ENCODE measurements around the gene FAM53A.

Gene FAM53A

DNA sequence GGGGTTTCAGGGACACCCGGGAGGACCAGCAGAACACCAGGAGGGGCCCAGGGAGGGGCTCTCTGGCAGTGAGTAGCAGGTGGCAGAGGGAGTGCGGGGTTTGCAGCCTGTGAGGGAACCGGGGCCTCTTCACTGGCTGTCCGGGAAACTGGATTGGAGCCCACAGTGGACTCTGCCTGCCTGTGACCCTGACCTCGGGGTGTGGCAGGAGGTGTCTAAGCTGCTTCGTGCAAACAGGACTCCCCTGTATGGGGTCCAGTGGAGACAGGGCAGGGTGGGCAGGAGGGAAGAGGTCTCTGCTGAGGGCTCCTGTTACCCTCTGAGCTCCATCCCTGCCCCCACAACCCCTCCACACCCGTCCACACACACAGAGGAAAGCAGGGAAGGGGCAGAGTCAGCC lies 50.1 kb downstream of the FAM53A start:
- Histone ChIP-seq H3K27me3 (ENCODE audit: control insufficient read depth in 5 of 5, insufficient read depth in 4 of 5, low read length in 5 of 5) (peaks cover 0 to 10% (median 3%) of the 10 kb centered on the region in 5 donors), H3K9ac (ENCODE audit: low read length in 5 of 5) (no peak overlapping the region), H3K4me1 (ENCODE audit: control insufficient read depth in 5 of 5, insufficient read depth in 5 of 5, low read length in 5 of 5) (peaks cover 0 to 3% (median 0%) of the 10 kb centered on the region in 5 donors), H3K27ac (ENCODE audit: low read depth, low read length) (no peak overlapping the region), H3K9me3 (ENCODE audit: control insufficient read depth in 5 of 5, low read length in 5 of 5) (peaks cover 0 to 4% (median 0%) of the 10 kb centered on the region in 5 donors), H3K4me3 (ENCODE audit: low read depth in 1 of 5, low read length in 5 of 5) (no peak overlapping the region), H3K36me3 (ENCODE audit: control insufficient read depth in 5 of 5, insufficient read depth in 5 of 5, low read length in 5 of 5) (no peaks in the 10 kb centered on the region)

DNA sequence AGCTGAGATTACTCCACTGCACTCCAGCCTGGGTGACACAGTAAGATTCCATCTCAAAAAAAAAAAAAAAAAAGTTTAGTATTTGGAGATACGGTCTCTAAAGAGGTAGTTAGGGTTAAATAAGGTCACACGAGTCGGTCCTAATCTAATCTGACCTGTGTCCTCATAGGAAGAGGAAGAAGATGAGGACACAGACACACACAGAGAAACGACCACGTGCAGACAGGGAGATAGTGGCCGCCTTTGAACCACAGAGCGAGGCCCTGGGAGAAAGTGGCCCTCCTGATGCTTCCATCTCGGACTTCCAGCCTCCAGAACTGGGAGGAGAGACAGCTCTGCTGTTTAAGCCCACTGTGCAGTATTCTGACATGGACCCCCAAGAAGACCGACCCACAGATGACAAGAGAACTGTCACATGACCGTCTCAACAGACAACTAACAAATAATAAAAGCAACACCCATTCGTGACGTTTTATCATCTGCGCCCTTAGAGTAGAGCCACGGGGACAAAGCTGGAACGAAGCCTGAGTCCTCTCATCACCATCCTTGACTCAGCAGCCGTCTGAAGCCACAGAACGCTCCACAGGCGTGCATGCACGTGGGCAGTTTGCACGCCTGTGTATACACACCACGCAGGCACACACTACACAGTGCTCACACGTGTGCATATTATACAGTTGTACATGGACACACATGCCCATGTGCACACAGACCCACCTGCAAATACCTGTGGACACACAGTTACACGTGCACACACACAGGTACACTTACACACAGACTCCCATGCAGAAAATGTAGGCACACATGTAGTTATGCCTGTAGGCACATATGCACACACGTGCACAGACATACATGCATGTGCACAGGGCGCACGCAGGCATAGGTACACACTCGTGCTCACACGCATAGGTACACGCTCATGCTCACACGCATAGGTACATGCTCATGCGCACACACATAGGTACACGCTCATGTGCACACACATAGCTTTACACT lies 51.7 kb downstream of the FAM53A start:
- H3K4me3 ChIP-seq (ENCODE audit: low read depth in 1 of 5, low read length in 5 of 5), result no peak overlapping the region
- H3K4me1 ChIP-seq (ENCODE audit: control insufficient read depth in 5 of 5, insufficient read depth in 5 of 5, low read length in 5 of 5), result peaks cover 0 to 3% (median 0%) of the 10 kb centered on the region in 5 donors
- H3K27me3 ChIP-seq (ENCODE audit: control insufficient read depth in 5 of 5, insufficient read depth in 4 of 5, low read length in 5 of 5), result peaks cover 0 to 6% (median 3%) of the 10 kb centered on the region in 5 donors
- no peak overlapping the region for H3K9ac ChIP-seq (ENCODE audit: low read length in 5 of 5)
- H3K9me3 ChIP-seq (ENCODE audit: control insufficient read depth in 5 of 5, low read length in 5 of 5), result peaks cover 0 to 4% (median 0%) of the 10 kb centered on the region in 5 donors
- no peak overlapping the region for H3K27ac ChIP-seq (ENCODE audit: low read depth, low read length)
- no peaks in the 10 kb centered on the region for H3K36me3 ChIP-seq (ENCODE audit: control insufficient read depth in 5 of 5, insufficient read depth in 5 of 5, low read length in 5 of 5)

DNA sequence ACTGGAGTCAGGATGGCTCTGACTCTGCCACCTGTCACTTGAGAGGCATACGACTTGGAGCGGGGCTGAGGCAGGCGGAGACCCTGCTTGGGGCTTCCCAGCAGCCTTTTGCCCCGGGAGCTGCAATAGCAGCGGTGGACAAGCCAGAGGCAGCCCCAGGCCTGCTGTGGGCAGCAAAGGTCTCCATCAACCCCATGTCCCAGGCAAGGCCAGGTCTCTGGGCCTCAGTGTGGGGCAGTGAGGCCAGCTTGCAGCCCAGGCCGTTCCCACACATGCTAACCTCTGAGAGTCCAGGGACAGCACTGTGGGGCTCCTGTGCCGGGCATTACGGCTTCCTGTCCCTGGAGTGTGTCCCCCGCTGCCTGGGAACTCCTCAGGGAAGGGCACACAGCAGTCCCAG lies 53.0 kb downstream of the FAM53A start:
- Histone ChIP-seq H3K4me3 (ENCODE audit: low read depth in 1 of 5, low read length in 5 of 5) (no peak overlapping the region), H3K9ac (ENCODE audit: low read length in 5 of 5) (no peak overlapping the region), H3K27ac (ENCODE audit: low read depth, low read length) (no peak overlapping the region), H3K27me3 (ENCODE audit: control insufficient read depth in 5 of 5, insufficient read depth in 4 of 5, low read length in 5 of 5) (peaks cover 0 to 6% (median 3%) of the 10 kb centered on the region in 5 donors), H3K36me3 (ENCODE audit: control insufficient read depth in 5 of 5, insufficient read depth in 5 of 5, low read length in 5 of 5) (no peaks in the 10 kb centered on the region), H3K4me1 (ENCODE audit: control insufficient read depth in 5 of 5, insufficient read depth in 5 of 5, low read length in 5 of 5) (peaks cover 0 to 3% (median 0%) of the 10 kb centered on the region in 5 donors), H3K9me3 (ENCODE audit: control insufficient read depth in 5 of 5, low read length in 5 of 5) (peaks cover 0 to 4% (median 0%) of the 10 kb centered on the region in 5 donors)

DNA sequence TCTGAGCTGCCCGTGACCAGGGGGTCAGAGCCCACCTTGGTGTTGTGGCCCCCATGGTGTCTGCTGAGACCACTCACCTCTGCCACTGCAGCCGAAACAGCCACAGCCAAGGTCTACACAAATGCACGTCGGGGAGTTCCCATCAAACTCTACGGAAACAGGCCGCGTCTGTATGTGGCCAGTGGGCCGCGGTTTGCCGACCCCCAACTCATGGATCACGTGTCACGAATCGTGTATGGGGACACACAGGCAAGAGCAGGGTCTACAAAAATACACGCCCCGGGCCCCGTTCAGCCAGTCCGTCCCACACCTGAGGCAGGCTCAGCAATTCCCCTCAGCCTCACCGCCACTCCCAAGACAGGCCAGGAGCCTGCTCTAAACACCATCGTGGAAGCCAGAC lies 53.8 kb downstream of the FAM53A start:
- H3K27me3 ChIP-seq (ENCODE audit: control insufficient read depth in 5 of 5, insufficient read depth in 4 of 5, low read length in 5 of 5), result peaks cover 0 to 6% (median 3%) of the 10 kb centered on the region in 5 donors
- peaks cover 0 to 3% (median 0%) of the 10 kb centered on the region in 5 donors for H3K4me1 ChIP-seq (ENCODE audit: control insufficient read depth in 5 of 5, insufficient read depth in 5 of 5, low read length in 5 of 5)
- no peak overlapping the region for H3K4me3 ChIP-seq (ENCODE audit: low read depth in 1 of 5, low read length in 5 of 5)
- H3K9ac ChIP-seq (ENCODE audit: low read length in 5 of 5), result no peak overlapping the region
- H3K27ac ChIP-seq (ENCODE audit: low read depth, low read length), result no peak overlapping the region
- H3K9me3 ChIP-seq (ENCODE audit: control insufficient read depth in 5 of 5, low read length in 5 of 5), result peaks cover 0 to 3% (median 0%) of the 10 kb centered on the region in 5 donors
- no peaks in the 10 kb centered on the region for H3K36me3 ChIP-seq (ENCODE audit: control insufficient read depth in 5 of 5, insufficient read depth in 5 of 5, low read length in 5 of 5)

DNA sequence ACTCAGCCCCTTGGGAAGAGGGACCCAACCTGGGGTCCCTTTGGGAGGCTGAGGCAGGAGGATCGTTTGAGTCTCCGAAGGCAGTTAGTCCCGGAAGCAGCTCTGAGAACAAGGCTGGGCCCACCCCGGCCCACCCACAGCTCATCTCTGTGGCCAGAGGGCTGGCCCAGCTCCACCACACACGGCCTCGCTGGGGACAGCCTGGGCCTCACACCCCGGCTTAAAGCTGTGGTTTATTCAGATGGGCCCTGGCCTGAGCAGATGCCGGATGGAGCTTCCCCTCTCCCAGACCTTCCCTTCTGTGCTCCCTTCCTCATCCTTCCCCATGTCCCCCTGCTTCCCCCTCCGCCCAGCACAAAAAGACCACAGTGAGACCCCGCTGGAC lies 54.4 kb downstream of the FAM53A start:
- Histone ChIP-seq H3K27ac (ENCODE audit: low read depth, low read length) (no peak overlapping the region), H3K4me3 (ENCODE audit: low read depth in 1 of 5, low read length in 5 of 5) (no peak overlapping the region), H3K27me3 (ENCODE audit: control insufficient read depth in 5 of 5, insufficient read depth in 4 of 5, low read length in 5 of 5) (peaks cover 0 to 6% (median 3%) of the 10 kb centered on the region in 5 donors), H3K4me1 (ENCODE audit: control insufficient read depth in 5 of 5, insufficient read depth in 5 of 5, low read length in 5 of 5) (peaks cover 0 to 3% (median 0%) of the 10 kb centered on the region in 5 donors), H3K9me3 (ENCODE audit: control insufficient read depth in 5 of 5, low read length in 5 of 5) (no peaks in the 10 kb centered on the region), H3K9ac (ENCODE audit: low read length in 5 of 5) (peak overlapping the region in 1 of 5 donors; percentile 62), H3K36me3 (ENCODE audit: control insufficient read depth in 5 of 5, insufficient read depth in 5 of 5, low read length in 5 of 5) (no peaks in the 10 kb centered on the region)

DNA sequence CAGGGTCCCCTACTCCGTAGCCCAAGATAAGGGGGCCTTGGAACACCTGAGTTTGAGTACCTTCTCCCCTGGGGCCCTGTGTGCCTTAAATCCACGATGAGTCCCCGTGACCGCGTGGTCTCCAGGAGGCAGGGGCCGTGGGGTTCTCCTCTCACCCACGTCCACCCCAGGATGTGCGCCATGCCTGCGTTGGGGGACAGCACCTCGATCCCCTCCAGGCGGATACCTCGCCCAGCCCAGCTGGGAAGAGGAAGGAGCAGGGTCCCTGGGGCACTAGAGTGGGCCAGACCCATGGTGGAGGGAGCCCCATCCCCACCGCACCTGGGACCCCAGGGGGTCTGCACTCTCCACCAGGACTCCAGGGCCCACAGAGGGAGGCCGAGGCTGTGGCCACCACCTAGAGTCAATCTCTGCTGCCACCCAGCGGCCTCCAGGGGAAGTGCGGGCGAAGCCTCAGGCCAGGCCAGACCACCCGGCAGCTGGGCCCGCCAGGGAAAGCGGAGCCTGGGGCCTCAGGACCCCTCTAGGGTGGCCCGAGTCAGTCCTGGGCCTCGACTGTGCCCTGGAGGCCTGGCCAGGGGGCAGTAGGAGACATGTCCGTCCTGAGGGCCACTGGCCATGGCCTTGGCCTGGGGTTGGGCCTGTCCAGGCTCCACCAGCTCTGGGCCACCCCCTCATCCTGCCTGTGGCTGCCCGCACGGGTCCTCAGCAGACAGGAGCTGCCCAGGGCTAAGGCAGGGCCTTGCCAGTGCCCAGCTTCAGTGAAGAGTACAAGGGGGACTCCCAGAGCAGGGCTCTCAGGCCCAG lies 55.0 kb downstream of the FAM53A start:
- no peaks in the 10 kb centered on the region for H3K36me3 ChIP-seq (ENCODE audit: control insufficient read depth in 5 of 5, insufficient read depth in 5 of 5, low read length in 5 of 5)
- peaks cover 0 to 3% (median 0%) of the 10 kb centered on the region in 5 donors for H3K4me1 ChIP-seq (ENCODE audit: control insufficient read depth in 5 of 5, insufficient read depth in 5 of 5, low read length in 5 of 5)
- no peak overlapping the region for H3K27ac ChIP-seq (ENCODE audit: low read depth, low read length)
- H3K9ac ChIP-seq (ENCODE audit: low read length in 5 of 5), result peak overlapping the region in 1 of 5 donors; percentile 62
- H3K9me3 ChIP-seq (ENCODE audit: control insufficient read depth in 5 of 5, low read length in 5 of 5), result no peaks in the 10 kb centered on the region
- H3K4me3 ChIP-seq (ENCODE audit: low read depth in 1 of 5, low read length in 5 of 5), result no peak overlapping the region
- H3K27me3 ChIP-seq (ENCODE audit: control insufficient read depth in 5 of 5, insufficient read depth in 4 of 5, low read length in 5 of 5), result peaks cover 0 to 4% (median 3%) of the 10 kb centered on the region in 5 donors

DNA sequence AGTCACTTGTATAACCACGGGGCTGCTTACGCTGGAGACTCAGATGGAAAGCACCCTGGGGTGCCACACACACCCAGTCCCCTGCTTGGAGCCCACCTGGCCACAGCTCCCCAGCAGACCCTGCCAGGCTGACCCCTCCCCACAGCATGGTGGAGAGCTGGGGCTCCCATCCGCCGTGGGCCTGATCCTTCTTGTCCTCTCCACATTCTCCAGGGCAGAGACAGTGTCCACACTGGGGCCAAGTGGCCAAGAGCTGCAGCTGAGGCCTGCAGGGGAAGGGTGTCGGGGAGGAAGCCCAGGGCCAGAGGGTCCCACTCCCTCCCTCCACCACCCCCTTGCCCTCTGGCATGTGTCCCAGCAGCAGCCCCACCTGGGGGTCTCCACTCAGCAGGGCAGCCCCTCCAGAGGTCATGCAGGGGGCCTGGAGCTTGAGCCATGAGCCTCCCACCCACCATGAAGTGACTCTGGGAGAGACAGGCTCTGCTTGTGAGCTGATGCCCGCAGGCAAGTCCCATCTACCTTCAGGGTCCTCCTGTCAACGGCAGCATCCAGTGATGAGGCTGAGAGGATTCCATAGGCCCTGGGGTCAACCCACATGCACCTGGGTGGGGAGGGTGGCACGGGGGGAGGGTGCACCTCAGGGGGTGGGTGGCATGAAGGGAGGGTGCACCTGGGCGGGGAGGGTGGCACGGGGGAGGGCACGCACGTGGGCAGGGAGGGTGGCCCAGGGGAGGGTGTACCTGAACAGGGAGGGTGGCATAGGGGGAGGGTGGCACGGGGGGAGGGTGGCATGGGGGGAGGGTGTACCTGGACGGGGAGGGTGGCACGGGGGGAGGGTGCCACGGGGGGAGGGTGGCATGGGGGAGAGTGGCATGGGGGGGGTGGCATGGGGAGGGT lies 56.4 kb downstream of the FAM53A start:
- no peaks in the 10 kb centered on the region for H3K36me3 ChIP-seq (ENCODE audit: control insufficient read depth in 5 of 5, insufficient read depth in 5 of 5, low read length in 5 of 5)
- H3K4me3 ChIP-seq (ENCODE audit: low read depth in 1 of 5, low read length in 5 of 5), result no peak overlapping the region
- peaks cover 0 to 3% (median 0%) of the 10 kb centered on the region in 5 donors for H3K4me1 ChIP-seq (ENCODE audit: control insufficient read depth in 5 of 5, insufficient read depth in 5 of 5, low read length in 5 of 5)
- H3K27ac ChIP-seq (ENCODE audit: low read depth, low read length), result no peak overlapping the region
- H3K9me3 ChIP-seq (ENCODE audit: control insufficient read depth in 5 of 5, low read length in 5 of 5), result no peaks in the 10 kb centered on the region
- no peak overlapping the region for H3K9ac ChIP-seq (ENCODE audit: low read length in 5 of 5)
- peaks cover 0 to 2% (median 0%) of the 10 kb centered on the region in 5 donors for H3K27me3 ChIP-seq (ENCODE audit: control insufficient read depth in 5 of 5, insufficient read depth in 4 of 5, low read length in 5 of 5)

DNA sequence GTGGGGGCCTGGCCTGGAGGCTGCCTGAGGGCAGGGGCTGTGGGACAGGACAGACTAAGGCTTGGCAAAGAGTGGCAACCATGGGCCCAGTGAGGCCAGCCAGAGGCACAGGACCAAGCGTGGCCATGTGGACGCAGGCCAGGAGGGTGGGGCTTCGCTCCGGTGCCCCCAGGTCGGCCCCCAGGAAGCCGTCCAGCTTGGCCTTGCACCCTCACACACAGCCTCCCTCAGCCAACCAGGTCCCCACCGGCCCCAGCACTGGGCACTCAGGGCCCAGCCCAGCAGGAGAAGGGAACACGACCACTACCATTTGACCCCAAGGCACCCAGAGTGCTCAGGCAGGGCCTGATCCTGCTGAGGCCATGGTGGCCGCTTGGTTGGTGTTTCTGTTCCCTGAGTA lies 57.2 kb downstream of the FAM53A start:
- H3K4me3 ChIP-seq (ENCODE audit: low read depth in 1 of 5, low read length in 5 of 5), result no peak overlapping the region

DNA sequence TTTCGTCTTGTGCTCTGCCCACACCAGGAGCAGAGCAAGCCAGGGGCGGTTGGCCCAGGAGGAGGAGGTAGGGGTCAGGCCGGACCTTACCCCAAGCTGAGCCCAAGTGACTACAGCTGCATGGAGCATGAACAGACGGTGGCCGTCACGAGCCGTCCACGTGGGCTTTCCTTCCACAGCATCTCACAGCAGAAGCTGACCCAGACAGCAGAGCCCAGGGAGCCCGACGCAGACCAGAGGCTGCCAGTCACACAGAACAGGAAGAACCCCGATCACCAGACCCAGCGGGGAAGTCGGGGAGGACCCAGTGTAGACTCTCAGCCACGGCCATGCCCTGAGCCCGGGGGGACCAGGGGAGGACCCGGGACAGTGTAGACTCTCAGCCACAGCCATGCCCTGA lies 58.0 kb downstream of the FAM53A start:
- H3K27me3 ChIP-seq (ENCODE audit: control insufficient read depth in 5 of 5, insufficient read depth in 4 of 5, low read length in 5 of 5), result peaks cover 0 to 2% (median 0%) of the 10 kb centered on the region in 5 donors
- H3K36me3 ChIP-seq (ENCODE audit: control insufficient read depth in 5 of 5, insufficient read depth in 5 of 5, low read length in 5 of 5), result no peaks in the 10 kb centered on the region
- H3K4me1 ChIP-seq (ENCODE audit: control insufficient read depth in 5 of 5, insufficient read depth in 5 of 5, low read length in 5 of 5), result peaks cover 0 to 3% (median 0%) of the 10 kb centered on the region in 5 donors
- no peak overlapping the region for H3K27ac ChIP-seq (ENCODE audit: low read depth, low read length)
- peak overlapping the region in 1 of 5 donors; percentile 17 for H3K9ac ChIP-seq (ENCODE audit: low read length in 5 of 5)
- H3K9me3 ChIP-seq (ENCODE audit: control insufficient read depth in 5 of 5, low read length in 5 of 5), result no peaks in the 10 kb centered on the region
- no peak overlapping the region for H3K4me3 ChIP-seq (ENCODE audit: low read depth in 1 of 5, low read length in 5 of 5)

More for the DNA sequence above, 57.2 kb downstream of the FAM53A start:
- H3K4me1 ChIP-seq (ENCODE audit: control insufficient read depth in 5 of 5, insufficient read depth in 5 of 5, low read length in 5 of 5), result peaks cover 0 to 3% (median 0%) of the 10 kb centered on the region in 5 donors
- no peak overlapping the region for H3K9ac ChIP-seq (ENCODE audit: low read length in 5 of 5)
- no peaks in the 10 kb centered on the region for H3K36me3 ChIP-seq (ENCODE audit: control insufficient read depth in 5 of 5, insufficient read depth in 5 of 5, low read length in 5 of 5)
- H3K27me3 ChIP-seq (ENCODE audit: control insufficient read depth in 5 of 5, insufficient read depth in 4 of 5, low read length in 5 of 5), result no peaks in the 10 kb centered on the region
- H3K27ac ChIP-seq (ENCODE audit: low read depth, low read length), result no peak overlapping the region
- H3K9me3 ChIP-seq (ENCODE audit: control insufficient read depth in 5 of 5, low read length in 5 of 5), result no peaks in the 10 kb centered on the region
